Activated CD4-positive, alpha-beta T cell treated with anti-CD3 and anti-CD28 coated beads, Interleukin-2, amount 50 U/mL, for 48 hours (primary cell): ENCODE results near the gene BAZ2B.
"Not testable (repeated sequence)": the region's sequence is repeated elsewhere in the genome, so short reads cannot be mapped to it uniquely, and the experiment has no call there.

Experiments used
- DNase-seq, 2 experiments: peaks; one replicate each; pipeline ENCODE4 v3.0.0-alpha.2; 2020

BAZ2B gene

GRCh38 chr2:159399716-159400415, 216.5 kb downstream of the BAZ2B start:
- no peak for DNase-seq

- DNase-seq: no peak
Measured at GRCh38 chr2:159396799-159397198, 219.5 kb downstream of the BAZ2B start.

GRCh38 chr2:159382447-159383028, 233.8 kb downstream of the BAZ2B start:
- DNase-seq: no peak

DNA sequence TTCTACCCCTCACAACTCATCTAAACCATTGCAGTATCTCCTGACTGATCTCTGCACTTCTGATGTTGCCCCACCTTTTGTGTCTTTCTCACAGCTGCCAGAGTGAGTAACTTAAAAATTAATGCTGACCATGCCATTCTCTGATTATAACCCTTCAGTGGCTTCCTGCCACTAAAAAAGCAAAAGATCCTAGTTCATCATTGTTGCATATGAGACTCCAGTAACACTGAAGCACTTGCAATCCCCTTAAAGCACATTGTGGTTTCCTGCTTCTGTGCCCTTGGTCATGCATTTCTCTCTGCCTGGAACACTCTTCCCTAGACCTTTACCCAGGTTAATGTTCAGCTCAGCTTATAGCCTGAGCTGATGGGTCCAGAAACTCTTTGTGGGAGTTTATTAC, 234.8 kb downstream of the BAZ2B start:
- no peak for DNase-seq

DNA sequence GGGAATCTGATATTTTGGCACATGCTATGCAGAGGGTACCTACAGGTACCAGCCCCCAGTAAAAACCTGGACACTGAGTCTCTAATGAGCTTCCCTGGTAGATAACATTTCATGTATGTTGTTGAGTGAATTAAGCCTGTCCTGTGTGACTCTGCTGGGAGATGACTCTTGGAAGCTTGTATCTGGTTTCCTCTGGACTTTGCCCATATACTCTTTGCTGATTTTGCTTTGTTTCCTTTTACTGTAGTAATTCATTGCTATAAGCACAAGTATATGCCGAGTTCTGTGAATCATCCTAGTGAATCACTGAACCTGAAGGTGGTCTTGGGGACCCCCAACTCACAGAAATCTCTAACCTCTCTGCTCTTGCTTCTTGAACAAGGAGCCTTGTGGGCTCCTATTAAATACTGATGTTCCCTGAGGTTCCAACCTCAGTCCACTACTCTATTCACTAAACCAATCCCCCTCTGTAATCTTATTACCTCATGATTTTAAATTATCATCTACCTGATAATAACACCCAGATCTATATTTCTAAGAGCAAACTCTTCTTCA, 235.6 kb downstream of the BAZ2B start:
- DNase-seq: no peak

DNA sequence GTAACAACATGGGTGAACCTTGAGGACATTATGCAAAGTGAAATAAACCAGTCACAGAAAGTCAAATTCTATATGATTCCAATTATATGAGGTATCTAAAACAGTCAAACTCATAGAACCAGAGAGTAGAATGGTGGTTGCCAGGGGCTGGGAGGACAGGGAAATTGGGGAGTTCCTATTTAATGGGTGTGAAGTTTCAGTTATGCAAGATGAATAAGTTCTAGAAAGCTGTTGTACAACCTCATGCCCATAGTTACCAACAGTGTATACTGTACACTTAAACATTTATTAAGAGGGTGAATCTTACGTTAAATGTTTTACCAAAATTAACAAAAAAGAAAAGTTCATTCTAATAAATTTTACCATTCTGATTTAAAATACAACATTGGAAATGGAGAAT, 237.2 kb downstream of the BAZ2B start:
- DNase-seq: no peak

DNA sequence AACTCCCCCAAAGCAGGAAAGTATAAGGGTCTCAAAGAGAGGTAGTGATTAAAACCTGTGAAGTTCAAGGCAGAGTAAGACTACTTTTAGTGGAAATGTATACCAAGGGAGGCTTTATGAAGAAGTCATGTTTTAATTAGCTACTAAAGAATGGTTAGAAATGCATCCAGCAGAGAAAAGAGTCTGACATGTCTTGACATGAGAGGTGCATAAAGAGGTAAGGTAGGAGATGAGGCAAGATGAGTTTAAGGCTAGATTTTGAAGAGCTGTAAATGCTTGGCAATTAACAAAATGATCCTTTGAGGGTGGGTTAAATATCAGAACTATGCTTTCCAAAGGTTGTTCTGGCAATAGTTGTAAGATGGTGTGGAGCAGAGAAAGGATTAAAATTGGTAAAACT, 241.1 kb downstream of the BAZ2B start:
- DNase-seq: no peak

DNA sequence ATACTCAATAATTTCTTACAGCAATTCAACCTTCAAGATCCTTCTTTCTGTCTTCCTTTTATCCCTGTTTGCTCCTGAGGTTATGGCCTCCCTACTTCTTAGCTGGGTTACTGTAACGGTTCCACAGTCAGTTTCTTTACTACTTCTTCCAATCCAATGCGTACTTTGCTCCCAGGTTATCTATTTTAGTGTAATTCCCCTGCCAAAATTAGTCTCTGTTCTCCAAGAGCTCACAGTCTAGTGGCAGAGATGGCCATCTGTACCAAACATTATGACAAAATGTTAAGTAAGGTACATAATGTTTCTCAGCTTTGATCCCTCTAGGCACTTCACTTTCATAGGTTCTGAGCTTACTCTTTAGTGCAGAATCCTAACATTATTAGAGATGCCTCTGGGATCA, 244.8 kb downstream of the BAZ2B start:
- no peak for DNase-seq

GRCh38 chr2:159366538-159366937, 249.8 kb downstream of the BAZ2B start:
- DNase-seq: no peak

DNA sequence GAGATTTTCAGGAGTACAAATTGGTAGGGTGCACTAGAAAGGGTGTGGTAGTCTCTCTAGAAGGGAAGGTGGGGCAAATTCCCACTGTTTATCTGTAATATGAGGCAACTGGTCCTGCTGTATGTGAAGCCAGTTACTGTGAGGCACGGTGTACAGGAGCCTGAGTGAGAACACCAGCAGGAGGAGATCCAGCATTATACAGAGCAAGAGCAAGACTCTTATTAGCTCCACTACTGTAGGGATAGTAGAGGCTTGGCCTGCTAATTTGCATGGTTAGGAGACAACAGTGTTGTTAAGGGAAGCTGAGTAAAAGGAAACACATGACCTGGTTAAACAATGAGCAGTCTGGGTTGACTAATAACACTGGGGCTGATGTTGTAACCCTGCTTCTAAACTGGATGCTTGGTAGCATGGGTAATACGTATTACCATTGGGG, 253.5 kb downstream of the BAZ2B start:
- DNase-seq: no peak

GRCh38 chr2:159362094-159362493, 254.3 kb downstream of the BAZ2B start:
- DNase-seq: no peak

GRCh38 chr2:159361603-159362002, 254.7 kb downstream of the BAZ2B start:
- DNase-seq: not testable (repeated sequence)

DNA sequence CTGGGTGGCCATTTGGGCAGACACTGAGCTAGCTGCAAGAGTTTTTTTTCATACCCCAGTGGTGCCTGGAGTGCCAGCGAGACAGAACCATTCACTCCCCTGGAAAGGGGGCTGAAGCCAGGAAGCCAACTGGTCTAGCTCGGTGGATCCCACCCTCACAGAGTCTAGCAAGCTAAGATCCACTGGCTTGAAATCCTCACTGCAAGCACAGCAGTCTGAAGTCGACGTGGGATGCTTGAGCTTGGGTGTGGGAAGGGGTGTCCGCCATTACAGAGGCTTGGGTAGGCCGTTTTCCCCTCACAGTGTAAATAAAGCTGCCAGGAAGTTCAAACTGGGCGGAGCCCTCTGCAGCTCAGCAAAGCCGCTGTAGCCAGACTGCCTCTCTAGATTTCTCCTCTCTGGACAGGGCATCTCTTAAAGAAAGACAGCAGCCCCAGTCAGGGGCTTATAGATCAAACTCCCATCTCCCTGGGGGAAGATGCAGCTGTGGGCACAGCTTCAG, 260.2 kb downstream of the BAZ2B start:
- DNase-seq: no peak

- DNase-seq: no peak
Measured at GRCh38 chr2:159351977-159352376, 264.4 kb downstream of the BAZ2B start.

- DNase-seq: no peak
Measured at GRCh38 chr2:159349674-159350299, 266.6 kb downstream of the BAZ2B start.

GRCh38 chr2:159326569-159327255, 289.6 kb downstream of the BAZ2B start:
- DNase-seq: no peak

DNA sequence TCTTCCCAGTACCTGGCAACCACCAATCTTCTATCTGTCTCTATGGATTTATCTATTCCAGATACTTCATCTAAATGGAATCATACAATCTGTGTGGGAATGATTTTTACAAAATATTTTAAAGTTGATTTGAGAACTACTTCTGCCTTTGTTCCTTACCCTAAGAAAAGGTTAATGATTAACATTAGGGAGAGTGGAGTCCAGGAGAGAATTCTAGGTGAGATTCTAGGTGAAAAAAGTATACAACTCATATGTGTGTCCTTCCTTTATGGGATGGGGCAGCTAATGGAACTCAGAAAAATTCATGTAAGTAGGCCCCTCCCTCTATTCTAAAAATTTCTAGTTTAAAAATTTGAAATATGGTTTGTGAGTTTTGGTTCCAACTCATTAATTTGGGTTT, 293.9 kb downstream of the BAZ2B start:
- no peak for DNase-seq

DNA sequence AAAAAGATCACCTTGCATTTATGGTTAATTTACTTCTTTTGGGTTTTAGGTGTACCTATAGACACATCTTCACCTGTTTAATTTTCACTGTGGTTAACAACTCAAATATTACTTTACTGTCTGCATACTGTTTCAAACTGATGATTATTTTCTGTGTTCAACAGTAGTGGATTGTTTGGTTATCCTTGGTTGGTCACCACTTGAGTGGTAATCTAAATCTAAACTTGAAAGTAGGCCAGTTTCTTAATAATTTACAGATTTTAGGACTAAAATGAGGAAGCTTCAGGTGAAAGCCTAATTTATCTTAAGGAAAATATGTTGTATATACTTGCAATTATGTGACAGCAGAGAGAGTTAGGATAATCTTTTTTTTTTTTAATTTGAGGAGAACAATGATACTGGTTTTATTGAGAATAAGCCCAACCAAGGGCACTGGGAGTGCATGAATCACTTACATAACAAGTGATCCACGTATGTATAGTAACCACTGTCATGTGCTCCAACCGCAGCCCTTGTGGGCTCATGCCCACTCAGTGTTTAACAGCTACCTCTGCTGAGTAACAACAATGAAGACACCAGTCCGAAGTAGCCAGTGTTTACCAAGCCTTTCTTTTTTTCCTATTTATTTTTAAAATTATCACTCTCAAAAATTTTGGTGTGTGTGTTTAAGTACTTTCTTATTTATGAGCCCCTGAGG, 298.8 kb downstream of the BAZ2B start:
- DNase-seq: no peak

DNA sequence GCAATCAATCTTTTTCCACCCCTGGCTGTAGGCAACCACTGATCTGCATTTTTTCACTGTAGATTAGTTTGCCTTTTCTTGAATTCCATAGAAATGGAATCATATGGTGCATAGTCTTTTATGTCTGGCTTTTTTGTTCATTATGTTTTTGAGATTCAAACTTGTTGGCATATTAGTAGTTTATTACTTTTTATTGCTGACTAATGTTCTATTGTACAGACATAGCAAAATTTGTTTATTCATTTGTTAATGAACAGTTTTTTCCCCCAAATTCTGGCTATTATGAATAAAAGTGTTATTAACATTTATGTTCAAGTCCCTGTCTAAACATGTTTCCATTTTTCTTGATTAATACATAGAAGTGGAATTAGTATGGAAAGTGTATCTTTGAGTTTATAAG, 308.4 kb downstream of the BAZ2B start:
- no peak for DNase-seq

GRCh38 chr2:159300586-159300985, 315.8 kb downstream of the BAZ2B start:
- no peak for DNase-seq

GRCh38 chr2:159298967-159299366, 317.4 kb downstream of the BAZ2B start:
- no peak for DNase-seq

GRCh38 chr2:159297042-159297707, 319.2 kb downstream of the BAZ2B start:
- DNase-seq: no peak
